ENCODE data around the gene AXDND1. TPM values are rescaled to one million over a fixed set of nuclear protein-coding genes. Genes with fewer than 3 reads are reported as not detected.

The AXDND1 gene
- total RNA-seq, 1 experiment from 2014 or later = 0.31 TPM

DNA sequence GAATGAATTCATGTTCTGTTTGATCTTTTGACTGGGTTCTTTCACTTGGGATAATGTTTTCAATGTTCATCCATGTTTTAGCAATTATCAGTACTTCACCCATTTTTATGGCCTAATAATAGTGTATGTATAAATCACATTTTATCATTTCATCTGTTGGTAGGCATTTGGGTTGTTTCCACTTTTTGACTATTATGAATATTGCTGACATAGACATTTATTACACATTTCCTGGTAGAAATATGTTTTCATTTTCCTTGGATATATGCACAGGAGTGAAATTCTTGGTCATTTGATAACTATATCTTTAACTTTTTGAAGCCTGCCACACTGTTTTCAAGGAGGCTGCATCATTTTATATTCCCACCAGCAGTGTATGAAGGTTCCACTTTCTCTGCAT lies 79.8 kb downstream of the AXDND1 start:
- no TSS peak for BruUV-seq (replicated peaks)
- H3K27me3 ChIP-seq (ENCODE audit: control insufficient read depth, insufficient read depth, low read length) = no peaks in the 10 kb centered on the region; the same call in 1 of the 2 replicates
- no peaks in the 10 kb centered on the region for H3K9me3 ChIP-seq (ENCODE audit: control insufficient read depth, insufficient read depth, low read depth, low read length)
- in situ Hi-C loops (cut with HindIII; ENCODE audit: low pct_unique_long_range_greater_than_20kb, low sequenced_read_pairs) = no loop called here
- ChIA-PET CTCF (no interaction called here), POLR2A (no interaction called here)
- DNase-seq (ENCODE audit: low read depth, low spot score) = no peak
- no peak for TF ChIP-seq TCF7L2 (IDR thresholded peaks at IDR 0.05; ENCODE audit: low read depth, low read length)
- TF ChIP-seq REST (IDR thresholded peaks at IDR 0.05; ENCODE audit: insufficient read depth in 1 of 2, low read depth in 2 of 2, low read length in 1 of 2) = no peak
- TF ChIP-seq POLR2AphosphoS5 (IDR thresholded peaks at IDR 0.05; ENCODE audit: low read depth, low read length) = no peak
- no peak for TF ChIP-seq CTCF (IDR thresholded peaks at IDR 0.05)
- TF ChIP-seq SIN3A (IDR thresholded peaks at IDR 0.05; ENCODE audit: borderline replicate concordance, insufficient read depth, low read depth, low read length) = no peak
- ATAC-seq = no peak
- H3K36me3 ChIP-seq (ENCODE audit: control insufficient read depth, insufficient read depth, low read length) = no peaks in the 10 kb centered on the region
- intact Hi-C loops (cut with micrococcal nuclease; ENCODE audit: unreplicated experiment) = no loop called here
- H3K27ac ChIP-seq (ENCODE audit: low read length) = no peak overlapping the region
- H3K4me1 ChIP-seq (ENCODE audit: control insufficient read depth, insufficient read depth, low read length) = no peaks in the 10 kb centered on the region
- no peak overlapping the region for H3K4me3 ChIP-seq (ENCODE audit: low read depth in 2 of 2, low read length in 2 of 2)

DNA sequence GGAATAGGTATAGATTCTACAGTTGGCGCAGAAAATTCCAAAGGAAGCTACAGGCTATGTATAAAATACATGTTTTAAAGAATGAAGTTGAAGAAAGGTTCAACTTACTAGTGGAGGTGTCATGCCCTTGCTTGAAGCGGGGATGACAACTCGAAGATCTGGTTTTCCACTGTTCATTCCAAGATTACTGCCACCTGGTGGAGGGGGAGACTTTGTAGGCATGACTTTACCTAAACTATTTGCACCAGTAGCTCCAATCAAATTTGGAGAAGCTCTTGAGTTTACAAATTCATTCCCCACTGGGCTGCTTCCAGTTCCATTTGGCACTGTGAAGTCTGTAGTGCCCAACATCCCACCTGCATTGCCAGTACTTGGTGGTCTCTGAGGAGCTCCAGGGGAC lies 81.7 kb downstream of the AXDND1 start:
- in situ Hi-C loops (cut with HindIII; ENCODE audit: low pct_unique_long_range_greater_than_20kb, low sequenced_read_pairs) (no loop called here), intact Hi-C loops (cut with micrococcal nuclease; ENCODE audit: unreplicated experiment) (no loop called here)
- POLR2A ChIA-PET = no interaction called here
- ATAC-seq (no peak), DNase-seq (ENCODE audit: low read depth, low spot score) (no peak)
- no TSS peak for BruUV-seq (replicated peaks)
- TF ChIP-seq TCF7L2 (IDR thresholded peaks at IDR 0.05; ENCODE audit: low read depth, low read length) (no peak), CTCF (IDR thresholded peaks at IDR 0.05) (peak; percentile 56)
- Histone ChIP-seq H3K36me3 (ENCODE audit: control insufficient read depth, insufficient read depth, low read length) (no peaks in the 10 kb centered on the region), H3K27me3 (ENCODE audit: control insufficient read depth, insufficient read depth, low read length) (no peaks in the 10 kb centered on the region; the same call in 1 of the 2 replicates), H3K9me3 (ENCODE audit: control insufficient read depth, insufficient read depth, low read depth, low read length) (no peaks in the 10 kb centered on the region), H3K4me3 (ENCODE audit: low read depth in 2 of 2, low read length in 2 of 2) (no peak overlapping the region), H3K27ac (ENCODE audit: low read length) (no peak overlapping the region), H3K4me1 (ENCODE audit: control insufficient read depth, insufficient read depth, low read length) (no peaks in the 10 kb centered on the region)
- CTCF ChIA-PET = no interaction called here
